ENCODE measurements around the gene TYROBP.

- TF ChIP-seq MAX (IDR thresholded peaks at IDR 0.05; ENCODE audit: low read depth, low read length) (no peak), POLR2A (IDR thresholded peaks at IDR 0.05; ENCODE audit: extremely low read depth, insufficient read length) (no peak)
- TF ChIP-seq, protein P1, sequence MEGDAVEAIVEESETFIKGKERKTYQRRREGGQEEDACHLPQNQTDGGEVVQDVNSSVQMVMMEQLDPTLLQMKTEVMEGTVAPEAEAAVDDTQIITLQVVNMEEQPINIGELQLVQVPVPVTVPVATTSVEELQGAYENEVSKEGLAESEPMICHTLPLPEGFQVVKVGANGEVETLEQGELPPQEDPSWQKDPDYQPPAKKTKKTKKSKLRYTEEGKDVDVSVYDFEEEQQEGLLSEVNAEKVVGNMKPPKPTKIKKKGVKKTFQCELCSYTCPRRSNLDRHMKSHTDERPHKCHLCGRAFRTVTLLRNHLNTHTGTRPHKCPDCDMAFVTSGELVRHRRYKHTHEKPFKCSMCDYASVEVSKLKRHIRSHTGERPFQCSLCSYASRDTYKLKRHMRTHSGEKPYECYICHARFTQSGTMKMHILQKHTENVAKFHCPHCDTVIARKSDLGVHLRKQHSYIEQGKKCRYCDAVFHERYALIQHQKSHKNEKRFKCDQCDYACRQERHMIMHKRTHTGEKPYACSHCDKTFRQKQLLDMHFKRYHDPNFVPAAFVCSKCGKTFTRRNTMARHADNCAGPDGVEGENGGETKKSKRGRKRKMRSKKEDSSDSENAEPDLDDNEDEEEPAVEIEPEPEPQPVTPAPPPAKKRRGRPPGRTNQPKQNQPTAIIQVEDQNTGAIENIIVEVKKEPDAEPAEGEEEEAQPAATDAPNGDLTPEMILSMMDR (IDR thresholded peaks at IDR 0.05; ENCODE audit: low read depth, low read length), result no peak
Observed at GRCh38 chr19:35929876-35930275, 21.8 kb upstream of the TYROBP start.
